HG02798 (cell line): ENCODE data around the gene SEZ6.

ENCODE experiments used
- ATAC-seq: cut with Tn5 transposase; IDR thresholded peaks from one replicate; pipeline ENCODE4 v1.9.1; 2021; ENCODE audit warnings: mild to moderate bottlenecking; ENCODE audit not compliant: unreplicated experiment, poor library complexity

SEZ6 gene, protein sequence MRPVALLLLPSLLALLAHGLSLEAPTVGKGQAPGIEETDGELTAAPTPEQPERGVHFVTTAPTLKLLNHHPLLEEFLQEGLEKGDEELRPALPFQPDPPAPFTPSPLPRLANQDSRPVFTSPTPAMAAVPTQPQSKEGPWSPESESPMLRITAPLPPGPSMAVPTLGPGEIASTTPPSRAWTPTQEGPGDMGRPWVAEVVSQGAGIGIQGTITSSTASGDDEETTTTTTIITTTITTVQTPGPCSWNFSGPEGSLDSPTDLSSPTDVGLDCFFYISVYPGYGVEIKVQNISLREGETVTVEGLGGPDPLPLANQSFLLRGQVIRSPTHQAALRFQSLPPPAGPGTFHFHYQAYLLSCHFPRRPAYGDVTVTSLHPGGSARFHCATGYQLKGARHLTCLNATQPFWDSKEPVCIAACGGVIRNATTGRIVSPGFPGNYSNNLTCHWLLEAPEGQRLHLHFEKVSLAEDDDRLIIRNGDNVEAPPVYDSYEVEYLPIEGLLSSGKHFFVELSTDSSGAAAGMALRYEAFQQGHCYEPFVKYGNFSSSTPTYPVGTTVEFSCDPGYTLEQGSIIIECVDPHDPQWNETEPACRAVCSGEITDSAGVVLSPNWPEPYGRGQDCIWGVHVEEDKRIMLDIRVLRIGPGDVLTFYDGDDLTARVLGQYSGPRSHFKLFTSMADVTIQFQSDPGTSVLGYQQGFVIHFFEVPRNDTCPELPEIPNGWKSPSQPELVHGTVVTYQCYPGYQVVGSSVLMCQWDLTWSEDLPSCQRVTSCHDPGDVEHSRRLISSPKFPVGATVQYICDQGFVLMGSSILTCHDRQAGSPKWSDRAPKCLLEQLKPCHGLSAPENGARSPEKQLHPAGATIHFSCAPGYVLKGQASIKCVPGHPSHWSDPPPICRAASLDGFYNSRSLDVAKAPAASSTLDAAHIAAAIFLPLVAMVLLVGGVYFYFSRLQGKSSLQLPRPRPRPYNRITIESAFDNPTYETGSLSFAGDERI

DNA sequence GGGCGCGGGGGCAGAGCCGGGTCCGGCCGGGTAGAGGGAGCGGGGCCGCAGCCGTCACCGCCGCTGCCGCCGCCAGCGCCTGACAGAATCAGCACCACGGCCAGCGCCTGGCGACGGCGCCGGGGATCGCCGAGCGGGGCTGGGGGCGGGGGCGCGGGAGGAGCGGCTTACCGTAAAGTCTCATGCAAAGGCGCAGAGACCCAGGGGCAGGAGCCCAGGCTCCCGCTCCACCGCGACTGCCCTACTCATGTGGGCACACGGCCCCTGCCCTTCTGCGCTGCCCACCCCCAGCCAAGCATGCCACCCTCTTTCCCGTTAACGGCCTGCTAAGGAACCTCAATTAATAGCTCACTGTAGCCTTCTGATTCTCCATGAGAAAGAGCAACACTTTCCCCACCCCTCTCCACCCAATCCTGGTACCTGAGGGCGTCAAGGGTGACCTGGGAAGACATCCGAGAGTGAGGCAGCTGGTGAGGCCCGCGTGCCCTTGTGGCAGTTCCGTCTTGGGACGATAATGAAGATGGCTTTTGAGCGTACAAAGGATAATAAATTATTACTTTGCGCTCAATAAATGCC is at the start of gene SEZ6:
Gene SEZ6 (minus strand): TSS at position 98 of the 576 bp plus-strand sequence. CDS start 164 bp downstream, outside the sequence.
- no peak for ATAC-seq

DNA sequence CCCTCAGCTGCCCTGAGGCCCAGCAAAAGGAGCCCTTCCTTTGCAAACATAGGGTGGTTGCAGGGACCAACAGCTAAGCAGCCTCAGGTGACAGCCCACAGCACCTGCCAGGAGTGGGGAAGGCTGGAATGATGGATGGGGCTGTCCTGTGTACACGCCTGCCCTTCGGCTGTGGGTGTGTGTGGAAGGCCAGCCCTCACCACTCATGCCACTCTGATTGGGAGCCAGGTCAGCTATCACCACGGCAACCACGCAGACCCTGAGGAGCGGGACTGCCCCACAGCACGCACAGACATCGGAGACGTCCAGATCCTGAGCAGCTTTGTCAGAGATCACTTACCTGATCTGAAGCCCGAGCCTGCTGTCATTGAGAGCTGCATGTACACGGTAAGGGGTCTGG is 49.0 kb upstream of the SEZ6 start:
- no peak for ATAC-seq

DNA sequence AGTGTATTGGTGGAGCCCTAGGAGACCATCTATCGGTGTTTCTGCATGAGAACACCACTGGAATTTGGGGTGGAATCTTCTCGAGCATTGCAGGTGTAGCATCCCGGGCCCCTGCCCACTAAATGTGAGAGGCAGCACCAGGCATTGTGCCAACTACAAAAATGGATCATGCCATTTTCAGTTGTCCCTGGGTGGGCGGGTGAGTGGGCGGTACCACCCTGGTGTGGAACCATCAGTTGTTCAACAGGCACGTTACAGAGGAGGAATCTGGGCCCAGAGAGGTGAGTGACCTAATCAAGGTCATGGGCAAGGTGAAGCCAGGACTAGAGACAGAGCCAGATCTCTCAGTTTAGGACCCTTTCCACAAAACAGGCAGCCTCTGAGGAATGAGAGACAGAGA is 45.9 kb upstream of the SEZ6 start:
- no peak for ATAC-seq

DNA sequence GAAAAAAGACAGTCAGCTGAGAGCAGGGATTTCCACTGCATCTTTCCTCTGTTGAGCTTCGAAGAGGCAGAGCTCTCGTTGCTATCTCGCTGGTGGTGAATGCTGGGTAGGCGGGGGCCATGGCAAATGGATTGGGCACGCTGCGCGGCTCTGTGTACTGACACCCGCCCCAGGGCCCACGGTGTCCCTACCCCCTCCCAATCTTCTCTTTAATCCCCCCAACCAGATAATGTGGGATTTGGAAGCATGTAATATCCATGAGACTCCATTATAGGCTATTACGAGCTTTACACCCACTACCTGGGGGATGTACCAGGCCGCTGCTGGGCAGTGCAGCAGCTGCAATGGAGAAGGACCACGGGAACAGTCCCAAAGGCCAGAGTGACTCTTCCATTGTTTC is 45.4 kb upstream of the SEZ6 start:
- no peak for ATAC-seq

DNA sequence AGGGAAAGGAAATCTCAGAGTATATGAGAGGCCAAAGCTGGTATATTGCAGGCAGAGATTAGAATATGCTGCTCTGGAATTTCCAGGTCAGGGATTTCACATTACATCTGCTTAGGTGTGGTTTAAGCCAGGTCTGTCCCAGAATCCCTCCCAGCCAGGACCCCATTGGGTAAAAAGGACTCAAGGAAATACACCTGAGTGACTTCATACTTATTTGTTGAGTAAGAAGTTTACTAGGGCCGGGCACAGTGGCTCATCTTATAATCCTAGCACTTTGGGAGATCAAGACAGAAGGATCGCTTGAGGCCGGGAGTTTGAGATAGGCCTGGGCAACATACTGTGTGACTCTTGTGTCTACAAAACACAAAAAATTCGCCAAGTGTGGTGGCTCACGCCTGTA is 44.3 kb upstream of the SEZ6 start:
- ATAC-seq = no peak

DNA sequence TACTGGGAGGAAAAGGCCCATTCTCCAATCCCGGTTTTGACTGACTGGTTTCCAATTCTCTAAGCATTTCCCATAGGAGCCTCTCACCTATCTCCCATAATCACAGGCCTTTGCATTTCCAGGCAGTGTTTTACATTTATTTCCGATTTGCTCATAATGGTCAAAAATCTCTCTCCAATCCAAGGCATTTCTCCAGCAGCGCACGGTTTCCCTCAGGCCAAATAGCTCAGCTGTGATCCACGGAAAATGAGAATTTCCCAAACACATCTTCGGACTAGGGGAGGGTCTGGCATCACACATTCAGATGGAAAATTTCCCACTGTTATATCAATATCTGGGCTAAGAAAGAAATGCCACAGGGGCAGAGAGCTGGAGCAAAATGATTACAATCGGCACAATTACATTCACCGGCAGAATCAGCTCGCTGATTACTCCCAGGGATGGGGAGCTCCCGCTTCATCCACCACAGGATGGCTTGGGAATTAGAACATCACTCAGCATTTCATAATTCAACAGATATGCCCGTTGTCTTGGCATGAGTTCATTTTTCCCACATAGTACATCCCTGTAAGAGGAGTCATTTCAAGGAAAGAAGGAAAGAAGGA is 43.8 kb upstream of the SEZ6 start:
- no peak for ATAC-seq

DNA sequence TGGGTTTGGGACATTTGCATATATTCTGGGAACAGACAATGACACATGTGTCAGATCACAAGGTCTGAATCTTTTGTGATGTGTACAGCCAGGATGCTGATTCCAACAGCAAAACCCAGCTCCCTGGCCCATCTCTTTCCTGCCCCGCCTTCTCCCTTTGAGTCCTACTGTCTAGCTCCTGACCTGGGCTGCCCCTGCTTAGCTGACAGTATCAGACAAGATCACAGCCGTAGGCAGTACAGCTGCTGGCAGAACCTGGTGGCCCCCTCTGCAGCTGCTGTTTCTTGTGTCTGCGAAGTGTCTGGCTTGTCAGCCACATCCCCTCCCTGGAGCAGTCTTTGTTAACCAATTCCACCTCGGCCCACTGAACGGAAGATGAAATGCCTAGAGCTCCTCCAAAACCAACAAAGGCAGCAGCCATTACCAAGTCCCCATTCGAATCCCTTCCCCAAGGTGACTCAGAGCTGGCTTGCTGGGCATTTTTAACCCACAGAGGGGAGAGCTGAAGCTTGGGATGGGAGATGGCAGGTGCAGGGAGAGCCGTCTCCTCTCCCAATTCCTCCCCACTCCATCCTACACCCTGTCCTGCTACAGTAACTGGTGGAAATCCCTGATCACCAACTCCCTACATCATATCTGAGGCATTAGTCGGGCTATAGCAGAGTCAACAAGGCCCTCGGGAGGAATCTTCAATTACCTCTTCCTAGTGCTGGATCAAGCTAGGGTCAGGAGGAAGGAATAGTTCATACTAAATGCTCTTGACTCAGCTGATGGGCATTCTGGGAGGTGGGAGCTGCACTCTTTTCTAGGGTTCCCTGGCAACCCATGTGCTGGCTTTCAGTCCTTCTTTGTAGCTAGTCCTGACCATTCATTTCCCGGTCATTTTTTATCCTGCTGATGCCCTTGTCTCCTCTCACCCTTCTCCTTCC is 42.9 kb upstream of the SEZ6 start:
- no peak for ATAC-seq

DNA sequence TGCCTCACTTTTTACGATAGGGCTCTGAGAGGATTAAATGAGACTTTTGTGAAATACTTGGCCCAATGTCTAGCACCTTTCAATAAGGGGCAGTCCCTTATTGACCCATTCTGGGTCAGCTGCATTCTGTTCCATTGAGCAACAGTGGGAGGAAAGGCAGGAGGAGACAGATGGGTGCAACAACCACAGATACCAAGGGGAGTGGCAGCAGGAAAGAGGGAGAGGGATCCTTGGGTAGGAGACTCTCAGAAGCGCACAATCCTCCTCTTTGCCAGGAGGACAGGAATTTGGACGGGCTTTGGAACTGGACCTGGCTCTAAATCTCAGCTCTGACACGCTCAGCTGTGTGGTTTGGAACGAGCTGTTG is 40.6 kb upstream of the SEZ6 start:
- no peak for ATAC-seq

DNA sequence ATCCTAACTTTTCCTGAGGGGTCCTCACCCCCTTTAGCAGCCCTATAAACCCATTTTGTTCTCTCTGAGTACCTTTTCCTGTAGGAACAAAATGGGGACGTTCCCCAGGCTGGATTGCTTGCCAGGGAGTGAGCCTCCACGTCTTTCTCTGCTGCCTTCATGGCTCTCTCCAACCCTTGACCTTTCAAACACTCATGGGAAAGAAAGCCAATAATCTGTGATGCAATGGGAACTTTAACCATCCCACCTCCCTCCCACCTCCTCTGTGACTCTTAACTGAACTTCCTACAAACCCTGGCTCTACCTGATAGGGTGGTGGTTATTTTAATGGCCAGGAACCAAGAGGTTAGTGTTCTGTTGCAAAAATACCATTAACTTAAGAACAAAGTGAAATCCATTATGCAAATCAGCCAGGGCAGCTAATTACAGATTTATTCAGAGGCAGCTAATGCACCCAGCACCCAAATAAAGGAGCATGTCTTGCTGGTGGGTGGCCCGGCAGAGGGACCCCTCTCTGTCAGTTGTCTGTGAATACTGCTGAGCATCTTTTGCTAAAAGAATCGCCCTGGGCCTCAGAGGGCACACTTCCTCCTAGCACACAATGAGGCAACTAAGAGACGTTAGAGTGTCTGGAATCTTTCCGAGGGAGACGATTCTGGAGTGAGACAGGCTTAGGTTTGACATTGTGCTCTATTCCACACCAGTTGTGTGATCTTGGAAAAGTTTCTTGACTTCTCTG is 40.1 kb upstream of the SEZ6 start:
- ATAC-seq = no peak

DNA sequence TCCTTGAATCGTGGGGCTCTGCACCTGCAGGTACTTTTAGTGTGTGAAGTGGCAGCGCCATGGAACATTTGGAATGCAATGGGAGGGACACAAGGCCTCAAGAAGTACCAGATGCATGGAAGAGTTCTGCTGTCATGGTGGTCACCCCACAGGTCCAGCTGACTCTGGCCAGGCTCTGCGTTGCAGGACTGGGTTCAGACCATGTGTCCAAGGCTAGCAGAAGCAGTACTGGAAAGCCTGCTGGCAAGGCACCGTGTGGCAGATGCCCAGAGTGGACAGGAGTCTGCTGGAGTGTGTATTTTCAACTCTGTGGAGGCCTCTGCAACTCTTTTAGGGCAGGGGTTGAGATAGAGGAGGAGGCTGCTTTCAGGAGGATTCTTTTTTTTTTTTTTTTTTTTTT is 39.2 kb upstream of the SEZ6 start:
- no peak for ATAC-seq

DNA sequence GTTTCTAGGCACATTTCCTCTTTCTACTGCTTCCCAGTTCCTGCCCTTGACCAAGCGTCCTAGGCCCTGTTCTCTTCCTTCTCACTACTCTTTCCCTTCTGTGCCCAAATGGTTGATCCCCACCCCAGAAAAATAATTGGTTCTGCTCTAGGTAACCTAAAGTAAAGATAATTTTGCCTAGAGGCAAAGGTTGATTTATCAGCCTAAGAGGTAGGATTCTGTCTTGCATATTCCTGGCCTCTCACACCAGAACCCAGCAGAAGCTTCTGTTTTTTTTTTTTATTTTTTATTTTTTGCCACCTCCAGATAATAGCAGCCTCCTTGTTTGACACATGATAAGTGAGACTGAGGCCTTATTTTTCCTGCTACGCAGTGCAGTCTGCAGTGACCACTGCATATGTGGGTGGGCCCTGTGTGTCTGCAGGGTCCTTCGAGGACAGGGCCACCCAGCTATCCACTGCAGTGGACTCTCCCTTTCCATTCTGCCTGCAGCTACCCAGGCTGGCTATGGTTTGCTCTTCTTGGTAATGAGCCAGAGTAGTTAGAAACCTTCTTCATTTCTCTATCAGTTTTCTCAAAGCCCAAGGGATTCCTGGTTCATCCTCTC is 37.8 kb upstream of the SEZ6 start:
- ATAC-seq = no peak

DNA sequence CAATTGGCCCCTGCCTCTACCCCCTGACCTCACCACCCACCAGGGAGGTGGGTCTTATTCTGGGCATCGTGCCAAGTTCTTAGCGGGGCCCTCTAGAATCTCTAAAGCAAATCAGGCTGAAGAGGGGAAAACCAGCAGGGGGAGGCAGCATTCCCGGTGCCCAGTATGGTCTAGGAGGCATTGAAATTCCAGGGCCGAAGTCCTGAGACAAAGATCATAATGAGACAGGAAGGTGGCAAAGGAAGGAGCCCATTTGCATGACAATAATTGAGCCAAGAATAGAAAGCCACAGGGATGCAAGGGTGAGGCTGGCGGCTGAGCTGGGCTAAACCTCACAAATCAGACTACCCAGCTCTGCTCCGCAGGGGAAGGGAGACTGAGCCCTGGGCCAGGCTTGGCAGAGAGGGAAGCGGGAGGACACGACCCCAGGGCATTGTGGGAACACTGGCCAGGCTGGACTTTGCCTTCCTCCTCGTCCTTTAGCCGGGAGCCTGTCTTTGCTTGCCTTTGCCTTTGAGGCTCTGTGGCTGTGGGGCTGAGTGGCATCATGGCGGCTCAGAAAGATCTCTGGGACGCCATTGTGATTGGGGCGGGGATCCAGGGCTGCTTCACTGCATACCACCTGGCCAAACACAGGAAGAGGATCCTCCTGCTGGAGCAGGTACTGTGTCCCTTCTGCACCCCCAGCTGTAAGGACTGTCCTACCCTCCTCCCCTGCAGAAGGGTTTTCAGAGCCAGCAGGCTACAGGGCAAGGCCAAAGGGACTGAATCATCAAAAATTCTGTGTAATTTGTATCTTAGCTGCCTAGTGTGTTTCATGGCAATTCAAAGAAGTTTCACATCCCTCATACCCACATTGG is 37.1 kb upstream of the SEZ6 start, which contains the start of gene PIPOX:
Gene PIPOX (plus strand): TSS at position 463 of the 860 bp plus-strand sequence. CDS start 85 bp downstream, at position 548.
- ATAC-seq = no peak

DNA sequence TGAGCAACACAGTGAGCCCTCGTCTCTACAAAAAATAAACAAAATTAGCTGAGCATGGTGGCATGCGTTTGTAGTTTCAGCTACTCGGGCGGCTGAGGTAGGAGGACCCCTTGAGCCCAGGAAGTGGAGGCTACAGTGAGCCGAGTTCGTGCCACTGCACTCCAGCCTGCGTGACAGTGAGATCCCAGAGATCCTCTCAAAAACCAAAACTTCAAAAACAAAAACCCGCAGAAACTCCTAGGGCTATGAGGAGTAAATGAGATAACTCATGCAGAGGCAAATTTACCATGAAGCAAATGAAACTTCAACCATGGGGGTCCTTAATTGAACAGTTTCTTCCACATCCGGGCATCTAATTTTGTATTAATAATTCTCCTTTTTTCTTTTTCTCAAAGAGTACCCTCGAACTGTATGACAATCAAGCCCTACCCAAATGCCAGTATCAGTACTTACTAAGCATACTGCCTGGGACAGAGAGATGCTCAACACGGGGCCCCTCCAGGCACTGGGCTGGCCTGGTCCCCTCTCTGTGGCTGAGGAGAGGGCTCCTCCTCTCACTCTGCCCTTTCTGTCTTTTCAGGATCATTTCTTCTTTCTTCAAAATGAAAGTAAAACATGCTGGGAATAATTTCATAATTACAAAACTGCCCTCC is 36.3 kb upstream of the SEZ6 start:
- ATAC-seq = no peak

DNA sequence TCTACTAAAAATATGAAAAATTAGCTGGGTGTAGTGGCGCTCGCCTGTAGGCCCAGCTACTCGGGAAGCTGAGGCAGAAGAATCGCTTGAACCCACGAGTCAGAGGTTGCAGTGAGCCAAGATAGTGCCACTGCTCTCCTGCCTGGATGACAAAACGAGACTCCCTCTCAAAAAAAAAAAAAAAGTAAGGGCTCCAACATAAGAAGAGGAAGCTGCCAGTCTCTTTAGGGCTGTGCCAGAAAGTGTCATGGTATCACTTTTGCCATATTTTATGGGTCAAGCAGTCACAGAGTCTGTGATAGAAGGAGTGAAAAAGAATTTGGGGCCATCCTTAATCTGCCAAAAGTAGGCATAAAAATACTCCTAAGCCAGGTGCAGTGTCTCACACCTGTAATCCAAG is 35.7 kb upstream of the SEZ6 start:
- no peak for ATAC-seq

DNA sequence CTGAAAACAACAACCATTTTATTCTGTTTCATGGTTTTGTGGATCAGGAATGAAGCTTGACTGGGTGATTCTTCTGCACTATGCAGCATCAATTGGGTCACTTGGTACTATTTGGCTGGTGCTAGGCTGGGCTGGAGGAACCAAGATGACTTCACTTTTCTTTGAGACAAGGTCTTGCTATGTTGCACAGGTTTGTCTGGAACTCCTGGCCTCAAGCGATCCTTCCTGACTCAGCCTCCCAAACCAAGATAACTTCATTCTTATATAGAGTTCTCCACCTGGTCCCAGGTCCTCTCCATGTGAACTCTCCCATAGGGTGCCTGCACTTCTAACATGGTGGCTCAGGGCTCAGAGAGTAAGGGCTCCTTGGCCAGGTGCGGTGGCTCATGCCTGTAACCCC is 35.3 kb upstream of the SEZ6 start:
- no peak for ATAC-seq

DNA sequence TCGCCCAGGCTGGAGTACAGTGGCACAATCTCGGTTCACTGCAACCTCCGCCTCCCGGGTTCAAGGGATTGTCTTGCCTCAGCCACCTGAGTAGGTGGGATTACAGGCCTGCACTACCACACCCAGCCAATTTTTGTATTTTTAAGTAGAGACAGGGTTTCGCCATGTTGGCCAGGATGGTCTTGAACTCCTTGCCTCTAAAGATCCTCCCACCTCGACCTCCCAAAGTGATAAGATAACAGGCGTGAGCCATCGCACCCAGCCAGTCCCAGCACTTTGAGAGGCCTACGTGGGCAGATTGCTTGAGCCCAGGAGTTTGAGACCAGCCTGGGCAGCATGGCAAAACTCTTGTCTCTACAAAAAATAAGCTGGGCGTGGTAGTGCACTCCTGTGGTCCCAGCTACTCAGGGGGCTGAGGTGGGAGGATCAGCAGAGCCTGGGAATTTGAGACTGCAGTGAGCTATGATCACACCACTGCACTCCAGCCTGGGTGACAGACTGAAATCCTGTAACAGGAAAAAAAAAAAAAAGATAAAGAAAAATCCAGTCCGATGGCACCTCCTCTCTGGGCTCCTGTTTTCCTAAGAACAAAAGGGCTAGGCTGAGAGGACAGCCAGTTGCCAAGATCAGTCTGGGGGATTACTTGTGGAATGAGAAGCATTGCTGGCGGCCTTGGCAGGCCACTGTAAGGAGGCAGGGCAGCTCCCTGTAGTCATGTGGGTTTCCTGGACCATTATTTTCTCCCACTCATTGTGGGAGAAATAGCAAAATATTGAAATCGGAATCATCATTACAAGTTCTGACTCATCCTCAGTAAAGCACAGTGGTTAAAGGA is 34.1 kb upstream of the SEZ6 start:
- ATAC-seq = no peak
